Measurements from ENCODE around the gene SLC22A14.

The SLC22A14 gene

DNA sequence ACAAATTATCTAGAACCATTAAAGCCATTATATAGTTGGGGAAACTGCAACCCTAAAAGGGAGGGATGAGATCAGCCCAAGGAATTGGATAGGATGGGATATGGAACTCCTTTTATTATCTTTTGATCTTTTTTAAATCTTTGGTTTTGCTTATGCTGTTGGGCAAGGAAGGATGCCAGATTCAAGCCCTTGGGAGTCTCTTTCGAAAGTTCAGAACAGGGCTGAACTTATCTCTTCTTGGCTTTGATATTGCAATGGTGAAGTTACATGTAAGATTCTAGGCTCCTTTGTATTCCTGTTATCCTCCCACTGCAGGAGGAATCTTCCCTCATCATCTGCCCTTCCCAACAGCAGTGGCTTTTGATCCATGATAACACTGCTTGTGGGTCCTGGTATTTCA, 26.5 kb upstream of the SLC22A14 start:
- no peaks in the 10 kb centered on the region for H3K27me3 ChIP-seq (ENCODE audit: control insufficient read depth, insufficient read depth, low read length)
- peaks cover 35% of the 10 kb centered on the region for H3K36me3 ChIP-seq (ENCODE audit: control insufficient read depth, low read depth, low read length)
- H3K4me3 ChIP-seq (ENCODE audit: low read length), result no peak overlapping the region
- H3K27ac ChIP-seq (ENCODE audit: low read length), result no peak overlapping the region
- H3K9ac ChIP-seq (ENCODE audit: low read length), result no peak overlapping the region
- no peaks in the 10 kb centered on the region for H3K9me3 ChIP-seq (ENCODE audit: control insufficient read depth, low read depth, low read length)
- no peaks in the 10 kb centered on the region for H3K4me1 ChIP-seq (ENCODE audit: control insufficient read depth, low read depth, low read length)

- H3K27ac ChIP-seq (ENCODE audit: low read length), result no peak overlapping the region
- H3K9me3 ChIP-seq (ENCODE audit: control insufficient read depth, low read depth, low read length), result no peaks in the 10 kb centered on the region
- no peaks in the 10 kb centered on the region for H3K27me3 ChIP-seq (ENCODE audit: control insufficient read depth, insufficient read depth, low read length)
- no peaks in the 10 kb centered on the region for H3K4me1 ChIP-seq (ENCODE audit: control insufficient read depth, low read depth, low read length)
- peaks cover 18% of the 10 kb centered on the region for H3K36me3 ChIP-seq (ENCODE audit: control insufficient read depth, low read depth, low read length)
- no peak overlapping the region for H3K4me3 ChIP-seq (ENCODE audit: low read length)
- H3K9ac ChIP-seq (ENCODE audit: low read length), result no peak overlapping the region
Measured at GRCh38 chr3:38257583-38257982, 24.5 kb upstream of the SLC22A14 start.

DNA sequence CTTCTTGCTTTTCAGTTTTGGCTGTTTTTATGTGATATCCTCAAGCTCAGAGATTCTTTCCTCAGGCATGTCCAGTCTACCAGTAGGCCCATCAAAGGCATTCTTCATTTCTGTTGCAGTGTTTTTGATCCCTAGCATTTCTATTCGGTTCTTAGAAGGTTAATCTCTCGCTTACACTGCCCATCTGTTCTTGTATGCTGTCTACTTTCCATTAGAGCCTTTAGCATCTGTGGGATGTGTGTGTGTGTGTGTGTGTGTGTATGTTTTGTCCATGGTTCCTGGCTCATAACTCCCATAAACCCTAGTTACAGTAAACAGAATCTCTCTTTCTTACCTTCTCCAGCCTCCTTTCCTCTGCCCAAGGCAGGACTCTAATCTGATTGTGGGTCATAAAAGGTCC, 21.6 kb upstream of the SLC22A14 start:
- Histone ChIP-seq H3K9me3 (ENCODE audit: control insufficient read depth, low read depth, low read length) (no peaks in the 10 kb centered on the region), H3K4me1 (ENCODE audit: control insufficient read depth, low read depth, low read length) (no peaks in the 10 kb centered on the region), H3K4me3 (ENCODE audit: low read length) (no peak overlapping the region), H3K9ac (ENCODE audit: low read length) (no peak overlapping the region), H3K36me3 (ENCODE audit: control insufficient read depth, low read depth, low read length) (no peaks in the 10 kb centered on the region), H3K27ac (ENCODE audit: low read length) (no peak overlapping the region), H3K27me3 (ENCODE audit: control insufficient read depth, insufficient read depth, low read length) (no peaks in the 10 kb centered on the region)

- Histone ChIP-seq H3K4me1 (ENCODE audit: control insufficient read depth, low read depth, low read length) (peaks cover 12% of the 10 kb centered on the region), H3K27ac (ENCODE audit: low read length) (no peak overlapping the region), H3K9ac (ENCODE audit: low read length) (no peak overlapping the region), H3K4me3 (ENCODE audit: low read length) (no peak overlapping the region), H3K9me3 (ENCODE audit: control insufficient read depth, low read depth, low read length) (no peaks in the 10 kb centered on the region), H3K36me3 (ENCODE audit: control insufficient read depth, low read depth, low read length) (no peaks in the 10 kb centered on the region), H3K27me3 (ENCODE audit: control insufficient read depth, insufficient read depth, low read length) (no peaks in the 10 kb centered on the region)
Measured at GRCh38 chr3:38264353-38264771, 17.7 kb upstream of the SLC22A14 start.

DNA sequence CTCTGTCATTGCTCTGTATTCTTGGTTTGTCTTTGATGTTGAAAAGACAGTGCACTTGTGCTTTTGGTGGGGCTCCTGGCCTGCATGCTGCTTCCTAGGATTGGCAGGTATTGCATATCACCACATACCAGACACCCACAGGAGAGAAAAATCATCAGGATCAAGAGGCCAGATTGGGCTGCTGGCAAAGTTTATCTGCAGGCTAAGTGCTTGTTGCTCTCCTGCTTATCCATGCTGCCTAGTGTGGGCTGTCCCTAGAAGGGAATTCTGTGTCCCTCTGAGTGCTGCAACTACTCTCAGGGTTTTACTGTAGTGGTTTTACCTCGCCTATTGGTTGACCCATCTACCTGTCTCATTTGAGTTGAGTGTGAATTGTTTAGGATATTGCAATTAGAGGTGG, 17.3 kb upstream of the SLC22A14 start:
- H3K27me3 ChIP-seq (ENCODE audit: control insufficient read depth, insufficient read depth, low read length), result no peaks in the 10 kb centered on the region
- no peak overlapping the region for H3K27ac ChIP-seq (ENCODE audit: low read length)
- H3K9ac ChIP-seq (ENCODE audit: low read length), result no peak overlapping the region

GRCh38 chr3:38265604-38266307, 16.3 kb upstream of the SLC22A14 start, which contains the start of gene SLC22A13:
TSS of gene SLC22A13 (plus strand) at chr3:38265812. CDS start at chr3:38265861, 49 bp downstream.
- Histone ChIP-seq H3K27me3 (ENCODE audit: control insufficient read depth, insufficient read depth, low read length) (no peaks in the 10 kb centered on the region), H3K9ac (ENCODE audit: low read length) (no peak within 1 kb of the TSS), H3K4me3 (ENCODE audit: low read length) (no peak within 1 kb of the TSS), H3K4me1 (ENCODE audit: control insufficient read depth, low read depth, low read length) (peaks cover 12% of the 10 kb centered on the region), H3K27ac (ENCODE audit: low read length) (no peak within 1 kb of the TSS), H3K36me3 (ENCODE audit: control insufficient read depth, low read depth, low read length) (no peaks in the 10 kb centered on the region), H3K9me3 (ENCODE audit: control insufficient read depth, low read depth, low read length) (no peaks in the 10 kb centered on the region)

More for the DNA sequence above, 17.3 kb upstream of the SLC22A14 start:
- Histone ChIP-seq H3K4me3 (ENCODE audit: low read length) (no peak overlapping the region), H3K4me1 (ENCODE audit: control insufficient read depth, low read depth, low read length) (peaks cover 12% of the 10 kb centered on the region), H3K9me3 (ENCODE audit: control insufficient read depth, low read depth, low read length) (no peaks in the 10 kb centered on the region), H3K36me3 (ENCODE audit: control insufficient read depth, low read depth, low read length) (no peaks in the 10 kb centered on the region)

DNA sequence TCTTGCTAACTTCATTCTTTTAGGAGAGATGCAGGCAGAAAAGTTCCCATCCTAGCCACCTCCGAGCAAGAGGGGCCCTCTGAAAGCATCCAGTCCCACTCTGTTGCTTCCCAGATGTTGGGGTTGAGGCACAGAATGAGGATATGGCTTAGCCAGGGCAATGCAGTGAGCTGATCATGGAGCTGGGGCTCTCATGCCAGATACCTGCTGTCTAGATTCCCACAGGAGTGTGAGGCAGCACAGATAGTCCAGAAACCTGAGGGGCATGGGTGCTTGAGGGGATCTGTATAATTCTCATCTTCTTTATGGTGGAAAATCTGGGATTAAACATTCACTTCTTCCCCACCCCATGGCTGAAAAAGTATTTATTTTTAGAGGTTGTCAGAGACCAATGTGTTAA, 15.3 kb upstream of the SLC22A14 start:
- no peak overlapping the region for H3K9ac ChIP-seq (ENCODE audit: low read length)
- H3K27ac ChIP-seq (ENCODE audit: low read length), result no peak overlapping the region
- no peaks in the 10 kb centered on the region for H3K36me3 ChIP-seq (ENCODE audit: control insufficient read depth, low read depth, low read length)
- H3K9me3 ChIP-seq (ENCODE audit: control insufficient read depth, low read depth, low read length), result no peaks in the 10 kb centered on the region
- no peak overlapping the region for H3K4me3 ChIP-seq (ENCODE audit: low read length)
- H3K4me1 ChIP-seq (ENCODE audit: control insufficient read depth, low read depth, low read length), result peaks cover 12% of the 10 kb centered on the region
- H3K27me3 ChIP-seq (ENCODE audit: control insufficient read depth, insufficient read depth, low read length), result no peaks in the 10 kb centered on the region

- Histone ChIP-seq H3K36me3 (ENCODE audit: control insufficient read depth, low read depth, low read length) (no peaks in the 10 kb centered on the region), H3K27me3 (ENCODE audit: control insufficient read depth, insufficient read depth, low read length) (no peaks in the 10 kb centered on the region), H3K27ac (ENCODE audit: low read length) (no peak overlapping the region), H3K9ac (ENCODE audit: low read length) (no peak overlapping the region), H3K4me3 (ENCODE audit: low read length) (no peak overlapping the region), H3K9me3 (ENCODE audit: control insufficient read depth, low read depth, low read length) (no peaks in the 10 kb centered on the region), H3K4me1 (ENCODE audit: control insufficient read depth, low read depth, low read length) (peaks cover 12% of the 10 kb centered on the region)
Measured at GRCh38 chr3:38267662-38268061, 14.4 kb upstream of the SLC22A14 start.

GRCh38 chr3:38268087-38268486, 14.0 kb upstream of the SLC22A14 start:
- Histone ChIP-seq H3K27ac (ENCODE audit: low read length) (no peak overlapping the region), H3K9me3 (ENCODE audit: control insufficient read depth, low read depth, low read length) (no peaks in the 10 kb centered on the region), H3K9ac (ENCODE audit: low read length) (no peak overlapping the region), H3K4me1 (ENCODE audit: control insufficient read depth, low read depth, low read length) (peaks cover 12% of the 10 kb centered on the region), H3K27me3 (ENCODE audit: control insufficient read depth, insufficient read depth, low read length) (no peaks in the 10 kb centered on the region), H3K4me3 (ENCODE audit: low read length) (no peak overlapping the region), H3K36me3 (ENCODE audit: control insufficient read depth, low read depth, low read length) (no peaks in the 10 kb centered on the region)

DNA sequence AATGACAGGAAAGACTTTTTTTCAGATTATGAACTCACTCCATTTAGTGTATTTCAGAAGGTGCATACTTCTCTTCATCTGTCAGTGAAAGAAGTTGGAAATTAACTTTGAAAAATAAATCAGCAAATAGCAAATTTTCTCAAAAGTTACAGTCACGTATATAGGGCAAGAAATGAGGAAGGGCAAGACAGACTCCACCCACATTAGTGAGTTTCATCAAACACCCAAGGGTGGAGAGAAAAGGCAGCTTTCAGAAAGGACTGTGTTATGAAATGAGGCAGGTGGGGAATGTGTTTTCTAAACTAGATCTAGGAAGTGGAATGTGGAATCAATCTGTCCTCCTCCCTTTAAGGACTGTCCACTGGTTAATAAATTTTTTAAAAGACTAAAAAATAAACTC, 13.6 kb upstream of the SLC22A14 start:
- no peak overlapping the region for H3K9ac ChIP-seq (ENCODE audit: low read length)

GRCh38 chr3:38270606-38271005, 11.5 kb upstream of the SLC22A14 start:
- no peak overlapping the region for H3K9ac ChIP-seq (ENCODE audit: low read length)

More for the DNA sequence above, 13.6 kb upstream of the SLC22A14 start:
- Histone ChIP-seq H3K4me1 (ENCODE audit: control insufficient read depth, low read depth, low read length) (peaks cover 12% of the 10 kb centered on the region), H3K9me3 (ENCODE audit: control insufficient read depth, low read depth, low read length) (no peaks in the 10 kb centered on the region), H3K27ac (ENCODE audit: low read length) (no peak overlapping the region), H3K27me3 (ENCODE audit: control insufficient read depth, insufficient read depth, low read length) (no peaks in the 10 kb centered on the region), H3K4me3 (ENCODE audit: low read length) (no peak overlapping the region), H3K36me3 (ENCODE audit: control insufficient read depth, low read depth, low read length) (no peaks in the 10 kb centered on the region)

DNA sequence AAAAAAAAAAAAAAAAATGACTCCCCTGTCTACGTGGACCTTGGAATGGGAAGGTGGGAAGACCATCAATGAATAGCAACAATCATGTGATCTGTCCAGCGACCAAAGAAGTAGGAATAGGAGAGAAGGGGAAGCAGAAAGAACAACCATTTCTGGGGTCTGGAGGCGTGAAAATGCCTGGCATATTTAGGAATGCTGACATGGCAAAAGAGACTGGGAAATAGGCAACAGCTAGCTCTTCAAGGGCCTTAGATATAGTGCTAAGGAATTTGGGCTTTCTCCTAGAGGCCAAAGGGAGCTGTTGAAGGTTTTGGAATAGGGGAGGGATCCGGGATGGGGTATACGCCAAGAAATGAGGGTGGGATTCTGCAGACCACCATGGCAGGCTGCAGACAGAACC, 10.5 kb upstream of the SLC22A14 start:
- no peak overlapping the region for H3K27ac ChIP-seq (ENCODE audit: low read length)
- H3K4me3 ChIP-seq (ENCODE audit: low read length), result no peak overlapping the region
- no peaks in the 10 kb centered on the region for H3K27me3 ChIP-seq (ENCODE audit: control insufficient read depth, insufficient read depth, low read length)
- H3K9me3 ChIP-seq (ENCODE audit: control insufficient read depth, low read depth, low read length), result no peaks in the 10 kb centered on the region
- H3K4me1 ChIP-seq (ENCODE audit: control insufficient read depth, low read depth, low read length), result peaks cover 12% of the 10 kb centered on the region
- H3K36me3 ChIP-seq (ENCODE audit: control insufficient read depth, low read depth, low read length), result no peaks in the 10 kb centered on the region
- H3K9ac ChIP-seq (ENCODE audit: low read length), result no peak overlapping the region

More at GRCh38 chr3:38270606-38271005, 11.5 kb upstream of the SLC22A14 start:
- H3K9me3 ChIP-seq (ENCODE audit: control insufficient read depth, low read depth, low read length), result no peaks in the 10 kb centered on the region
- H3K36me3 ChIP-seq (ENCODE audit: control insufficient read depth, low read depth, low read length), result no peaks in the 10 kb centered on the region
- H3K27ac ChIP-seq (ENCODE audit: low read length), result no peak overlapping the region
- H3K4me3 ChIP-seq (ENCODE audit: low read length), result no peak overlapping the region
- H3K27me3 ChIP-seq (ENCODE audit: control insufficient read depth, insufficient read depth, low read length), result no peaks in the 10 kb centered on the region
- H3K4me1 ChIP-seq (ENCODE audit: control insufficient read depth, low read depth, low read length), result peaks cover 12% of the 10 kb centered on the region

Data from iPS-18a (cell line).